K562 (cell line): ENCODE results near the gene SPSB1. TPM values are rescaled to one million over a fixed set of nuclear protein-coding genes. Genes with fewer than 3 reads are reported as not detected.

Source experiments
- AFF1 ChIP-seq, 2 experiments: fragments of 450-650 bp; IDR thresholded peaks; 2 replicates each; pipeline ENCODE4 v1.6.1; 2018; ENCODE audit warnings: mild to moderate bottlenecking in 2 of 2, low read depth in 1 of 2; ENCODE audit not compliant: partially characterized antibody in 2 of 2
- BRF2 ChIP-seq: IDR thresholded peaks from 3 replicates; pipeline ENCODE4 v1.6.1; 2011; ENCODE audit warnings: borderline replicate concordance, mild to moderate bottlenecking; ENCODE audit not compliant: insufficient read length, insufficient read depth
- ILK ChIP-seq: fragments of 450-650 bp; IDR thresholded peaks from 2 replicates; pipeline ENCODE4 v1.6.1; 2016; ENCODE audit warnings: missing genetic modification characterization, low read depth, mild to moderate bottlenecking, missing compliant biosample characterization, moderate library complexity, borderline replicate concordance
- LEF1 ChIP-seq: fragments of 450-650 bp; IDR thresholded peaks from 2 replicates; pipeline ENCODE4 v1.6.1; 2016; ENCODE audit warnings: mild to moderate bottlenecking
- NCOA6 ChIP-seq: fragments of 450-650 bp; IDR thresholded peaks from 2 replicates; pipeline ENCODE4 v1.6.1; 2017; ENCODE audit warnings: mild to moderate bottlenecking
- ZC3H4 ChIP-seq: sonication (generic); formaldehyde crosslinking; IDR thresholded peaks from 2 replicates; pipeline ENCODE4 v1.9.0; 2021; ENCODE audit warnings: missing genetic modification reagents, borderline replicate concordance
- ZFPM2 ChIP-seq: fragments of 250-450 bp; sonication (Bioruptor Pico); IDR thresholded peaks from 2 replicates; pipeline ENCODE4 v1.5.1; 2022; ENCODE audit warnings: mild to moderate bottlenecking
- ZNF146 ChIP-seq: IDR thresholded peaks from one replicate; pipeline ENCODE4 v1.6.1; 2018; ENCODE audit warnings: missing compliant biosample characterization; ENCODE audit not compliant: unreplicated experiment
- ZNF586 ChIP-seq: fragments of 450-650 bp; formaldehyde crosslinking; conservative IDR thresholded peaks from 2 replicates; pipeline ENCODE4 v1.4.0; 2020; ENCODE audit warnings: mild to moderate bottlenecking, moderate library complexity
- ZNF77 ChIP-seq: fragments of 250-450 bp; sonication (Bioruptor Pico); IDR thresholded peaks from 2 replicates; pipeline ENCODE4 v1.5.0; 2020
- polyA plus RNA-seq, 8 experiments: library from polyadenylated mRNA; depleted of rRNA in 4 of 8; stranded (reverse) in 5 of 8; unstranded in 3 of 8; fragments of >200 nt; fragmentation: Nextera tagmentation in 2 of 8; fragmentation: Illumina TruSeq in 1 of 8; extraction: Ambion mirVana in 2 of 8; extraction: Trizol in 1 of 8; gene quantifications; 2 replicates each; pipeline versions ENCODE4 v1.2.1 to v1.2.3, GENCODE V29; 2011 to 2014; ENCODE audit warnings: inconsistent platforms in 1 of 8, missing spikeins in 1 of 8
- total RNA-seq, 7 experiments: library from RNA; depleted of rRNA in 6 of 7; stranded (reverse); fragments of >200 nt in 6 of 7; fragmentation: Illumina TruSeq in 2 of 7; extraction: Trizol in 2 of 7; gene quantifications; 2 replicates each; pipeline versions ENCODE4 v1.2.1 to v1.2.3, GENCODE V29; 2011 to 2021; ENCODE audit warnings: low replicate concordance in 1 of 7
- TF ChIP-seq, protein P1 (sequence below): fragments of 450-650 bp; IDR thresholded peaks from 2 replicates; pipeline ENCODE4 v1.6.1; 2016; ENCODE audit warnings: mild to moderate bottlenecking, moderate library complexity

The SPSB1 gene
- total and polyA plus RNA-seq, 9 of the 15 experiments (the other 6 are each of a cell fraction or from before 2014, with no cell fraction given) = 0.06 to 0.35 (median 0.14) TPM; not detected in 6

GRCh38 chr1:9294910-9295636, 2.4 kb downstream of the SPSB1 start (continued):
- TF ChIP-seq, protein P1, sequence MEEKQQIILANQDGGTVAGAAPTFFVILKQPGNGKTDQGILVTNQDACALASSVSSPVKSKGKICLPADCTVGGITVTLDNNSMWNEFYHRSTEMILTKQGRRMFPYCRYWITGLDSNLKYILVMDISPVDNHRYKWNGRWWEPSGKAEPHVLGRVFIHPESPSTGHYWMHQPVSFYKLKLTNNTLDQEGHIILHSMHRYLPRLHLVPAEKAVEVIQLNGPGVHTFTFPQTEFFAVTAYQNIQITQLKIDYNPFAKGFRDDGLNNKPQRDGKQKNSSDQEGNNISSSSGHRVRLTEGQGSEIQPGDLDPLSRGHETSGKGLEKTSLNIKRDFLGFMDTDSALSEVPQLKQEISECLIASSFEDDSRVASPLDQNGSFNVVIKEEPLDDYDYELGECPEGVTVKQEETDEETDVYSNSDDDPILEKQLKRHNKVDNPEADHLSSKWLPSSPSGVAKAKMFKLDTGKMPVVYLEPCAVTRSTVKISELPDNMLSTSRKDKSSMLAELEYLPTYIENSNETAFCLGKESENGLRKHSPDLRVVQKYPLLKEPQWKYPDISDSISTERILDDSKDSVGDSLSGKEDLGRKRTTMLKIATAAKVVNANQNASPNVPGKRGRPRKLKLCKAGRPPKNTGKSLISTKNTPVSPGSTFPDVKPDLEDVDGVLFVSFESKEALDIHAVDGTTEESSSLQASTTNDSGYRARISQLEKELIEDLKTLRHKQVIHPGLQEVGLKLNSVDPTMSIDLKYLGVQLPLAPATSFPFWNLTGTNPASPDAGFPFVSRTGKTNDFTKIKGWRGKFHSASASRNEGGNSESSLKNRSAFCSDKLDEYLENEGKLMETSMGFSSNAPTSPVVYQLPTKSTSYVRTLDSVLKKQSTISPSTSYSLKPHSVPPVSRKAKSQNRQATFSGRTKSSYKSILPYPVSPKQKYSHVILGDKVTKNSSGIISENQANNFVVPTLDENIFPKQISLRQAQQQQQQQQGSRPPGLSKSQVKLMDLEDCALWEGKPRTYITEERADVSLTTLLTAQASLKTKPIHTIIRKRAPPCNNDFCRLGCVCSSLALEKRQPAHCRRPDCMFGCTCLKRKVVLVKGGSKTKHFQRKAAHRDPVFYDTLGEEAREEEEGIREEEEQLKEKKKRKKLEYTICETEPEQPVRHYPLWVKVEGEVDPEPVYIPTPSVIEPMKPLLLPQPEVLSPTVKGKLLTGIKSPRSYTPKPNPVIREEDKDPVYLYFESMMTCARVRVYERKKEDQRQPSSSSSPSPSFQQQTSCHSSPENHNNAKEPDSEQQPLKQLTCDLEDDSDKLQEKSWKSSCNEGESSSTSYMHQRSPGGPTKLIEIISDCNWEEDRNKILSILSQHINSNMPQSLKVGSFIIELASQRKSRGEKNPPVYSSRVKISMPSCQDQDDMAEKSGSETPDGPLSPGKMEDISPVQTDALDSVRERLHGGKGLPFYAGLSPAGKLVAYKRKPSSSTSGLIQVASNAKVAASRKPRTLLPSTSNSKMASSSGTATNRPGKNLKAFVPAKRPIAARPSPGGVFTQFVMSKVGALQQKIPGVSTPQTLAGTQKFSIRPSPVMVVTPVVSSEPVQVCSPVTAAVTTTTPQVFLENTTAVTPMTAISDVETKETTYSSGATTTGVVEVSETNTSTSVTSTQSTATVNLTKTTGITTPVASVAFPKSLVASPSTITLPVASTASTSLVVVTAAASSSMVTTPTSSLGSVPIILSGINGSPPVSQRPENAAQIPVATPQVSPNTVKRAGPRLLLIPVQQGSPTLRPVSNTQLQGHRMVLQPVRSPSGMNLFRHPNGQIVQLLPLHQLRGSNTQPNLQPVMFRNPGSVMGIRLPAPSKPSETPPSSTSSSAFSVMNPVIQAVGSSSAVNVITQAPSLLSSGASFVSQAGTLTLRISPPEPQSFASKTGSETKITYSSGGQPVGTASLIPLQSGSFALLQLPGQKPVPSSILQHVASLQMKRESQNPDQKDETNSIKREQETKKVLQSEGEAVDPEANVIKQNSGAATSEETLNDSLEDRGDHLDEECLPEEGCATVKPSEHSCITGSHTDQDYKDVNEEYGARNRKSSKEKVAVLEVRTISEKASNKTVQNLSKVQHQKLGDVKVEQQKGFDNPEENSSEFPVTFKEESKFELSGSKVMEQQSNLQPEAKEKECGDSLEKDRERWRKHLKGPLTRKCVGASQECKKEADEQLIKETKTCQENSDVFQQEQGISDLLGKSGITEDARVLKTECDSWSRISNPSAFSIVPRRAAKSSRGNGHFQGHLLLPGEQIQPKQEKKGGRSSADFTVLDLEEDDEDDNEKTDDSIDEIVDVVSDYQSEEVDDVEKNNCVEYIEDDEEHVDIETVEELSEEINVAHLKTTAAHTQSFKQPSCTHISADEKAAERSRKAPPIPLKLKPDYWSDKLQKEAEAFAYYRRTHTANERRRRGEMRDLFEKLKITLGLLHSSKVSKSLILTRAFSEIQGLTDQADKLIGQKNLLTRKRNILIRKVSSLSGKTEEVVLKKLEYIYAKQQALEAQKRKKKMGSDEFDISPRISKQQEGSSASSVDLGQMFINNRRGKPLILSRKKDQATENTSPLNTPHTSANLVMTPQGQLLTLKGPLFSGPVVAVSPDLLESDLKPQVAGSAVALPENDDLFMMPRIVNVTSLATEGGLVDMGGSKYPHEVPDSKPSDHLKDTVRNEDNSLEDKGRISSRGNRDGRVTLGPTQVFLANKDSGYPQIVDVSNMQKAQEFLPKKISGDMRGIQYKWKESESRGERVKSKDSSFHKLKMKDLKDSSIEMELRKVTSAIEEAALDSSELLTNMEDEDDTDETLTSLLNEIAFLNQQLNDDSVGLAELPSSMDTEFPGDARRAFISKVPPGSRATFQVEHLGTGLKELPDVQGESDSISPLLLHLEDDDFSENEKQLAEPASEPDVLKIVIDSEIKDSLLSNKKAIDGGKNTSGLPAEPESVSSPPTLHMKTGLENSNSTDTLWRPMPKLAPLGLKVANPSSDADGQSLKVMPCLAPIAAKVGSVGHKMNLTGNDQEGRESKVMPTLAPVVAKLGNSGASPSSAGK = no peak
- TF ChIP-seq LEF1 = no peak
- TF ChIP-seq AFF1 (IDR thresholded peaks at IDR 0.05; ENCODE audit: low read depth in 1 of 2, partially characterized antibody in 2 of 2) = no peak
- TF ChIP-seq ILK (tag) = no peak
- TF ChIP-seq ZC3H4 = no peak
- no peak for TF ChIP-seq ZNF146 (CRISPR knock-in tag)
- TF ChIP-seq BRF2 = no peak
- TF ChIP-seq ZNF586 (CRISPR knock-in tag) = no peak
- TF ChIP-seq ZFPM2 = no peak
- TF ChIP-seq ZNF77 (CRISPR knock-in tag) = no peak
- TF ChIP-seq NCOA6 = no peak
